Esophagus squamous epithelium (tissue), 5 donors: ENCODE results near the gene FERMT3. TPM values are rescaled to one million over a fixed set of nuclear protein-coding genes. Genes with fewer than 3 reads are reported as not detected.
"Not testable (repeated sequence)": the region's sequence is repeated elsewhere in the genome, so short reads cannot be mapped to it uniquely, and the experiment has no call there.

Experiments
- DNase-seq: peaks from one replicate; lab custom pipeline; 2025; lab: John Stamatoyannopoulos, UW
- H3K27ac ChIP-seq, 4 donors: fragments of 200-600 bp; sonication (generic); one replicate each; pipeline ENCODE4 v1.5.1; 2016 to 2019; ENCODE audit warnings: mild to moderate bottlenecking in 1 of 4
- H3K27me3 ChIP-seq, 4 donors: fragments of 200-600 bp; sonication (generic); 1 replicate in 3 of 4; 2 replicates in 1 of 4; pipeline versions ENCODE4 v1.5.1 to v1.6.0; 2017 to 2021; ENCODE audit warnings: antibody characterized with exemption in 1 of 4
- H3K36me3 ChIP-seq, 3 donors: fragments of 200-600 bp; sonication (generic); one replicate each; pipeline ENCODE4 v1.5.1; 2016 to 2019
- H3K4me1 ChIP-seq, 3 donors: fragments of 200-600 bp; sonication (generic); one replicate each; pipeline ENCODE4 v1.5.1; 2017 to 2019
- H3K4me3 ChIP-seq, 4 donors: fragments of 200-600 bp; sonication (generic); 1 replicate in 3 of 4; 2 replicates in 1 of 4; pipeline ENCODE4 v1.5.1; 2016 to 2019; ENCODE audit warnings: mild to moderate bottlenecking in 2 of 4, moderate library complexity in 1 of 4
- H3K9me3 ChIP-seq, 3 donors: fragments of 200-600 bp; sonication (generic); one replicate each; pipeline ENCODE4 v1.5.1; 2016 to 2019
- CTCF ChIP-seq, 6 experiments: fragments of 450-650 bp in 4 of 6; fragments of 200-600 bp in 2 of 6; sonication (generic) in 2 of 6; IDR thresholded peaks; one replicate each; pipeline ENCODE4 v1.5.1; 2016 to 2019; ENCODE audit warnings: antibody characterized with exemption in 6 of 6, mild to moderate bottlenecking in 4 of 6, moderate library complexity in 4 of 6
- POLR2A ChIP-seq, 4 donors: fragments of 450-650 bp; IDR thresholded peaks; one replicate each; pipeline ENCODE4 v1.6.1; 2017; ENCODE audit warnings: antibody characterized with exemption in 4 of 4, mild to moderate bottlenecking in 4 of 4, moderate library complexity in 3 of 4
- WGBS, 2 donors: methylation state at CpG; one replicate each; pipeline ENCODE4 v1.1.5; 2018; 5-methylcytosine and 5-hydroxymethylcytosine counted together
- intact Hi-C: fragments of 100-400 bp; cut with DNase I; formaldehyde crosslinking; loops from one replicate; pipeline ENCODE4 v1.15.0; 2022
- total RNA-seq, 4 donors: library from RNA; depleted of rRNA; stranded (reverse); fragments of >200 nt; gene quantifications; one replicate each; pipeline ENCODE4 v1.1.0, GENCODE V29; 2016
- donor health status: DM: yes; HTN: yes; CAD: no.

The FERMT3 gene
- total RNA-seq, 4 donors from 2014 or later, result 3.8 to 16.9 (median 10.6) TPM

GRCh38 chr11:64244107-64244506 is 37.6 kb downstream of the FERMT3 start:
- intact Hi-C loops, result no loop called here
- DNase-seq, result no peak
- Histone ChIP-seq H3K36me3 (peaks cover 0 to 28% (median 0%) of the 10 kb centered on the region in 3 donors), H3K27ac (peak overlapping the region in 3 of 4 donors; percentile 89 to 100 (median 95)), H3K9me3 (no peaks in the 10 kb centered on the region), H3K4me3 (no peak overlapping the region), H3K27me3 (no peaks in the 10 kb centered on the region), H3K4me1 (peaks cover 55 to 78% (median 62%) of the 10 kb centered on the region in 3 donors)
- WGBS, 2 donors, result 42 to 64% methylated on average over 3 to 4 of the region's 5 CpGs
- TF ChIP-seq POLR2A (IDR thresholded peaks at IDR 0.05) (no peak), CTCF (IDR thresholded peaks at IDR 0.05) (no peak)

- H3K4me3 ChIP-seq, result peak overlapping the region; percentile 46 to 88 (median 83)
- H3K36me3 ChIP-seq, result peaks cover 0 to 26% (median 0%) of the 10 kb centered on the region in 3 donors
- 40% methylated on average over 2 of the region's 6 CpGs; no CpG with 5 or more reads in 1 of the 2 donors for WGBS, 2 donors
- H3K27me3 ChIP-seq, result no peaks in the 10 kb centered on the region
- H3K4me1 ChIP-seq, result peaks cover 47 to 73% (median 57%) of the 10 kb centered on the region in 3 donors
- no peaks in the 10 kb centered on the region for H3K9me3 ChIP-seq
- DNase-seq, result no peak
- TF ChIP-seq POLR2A (IDR thresholded peaks at IDR 0.05), result no peak
- TF ChIP-seq CTCF (IDR thresholded peaks at IDR 0.05), result no peak
- peak overlapping the region; percentile 89 to 100 (median 92) for H3K27ac ChIP-seq
- intact Hi-C loops, result no loop called here
Observed at GRCh38 chr11:64244966-64245365, 38.4 kb downstream of the FERMT3 start.

- Histone ChIP-seq H3K4me1 (peaks cover 43 to 73% (median 54%) of the 10 kb centered on the region in 3 donors), H3K9me3 (no peaks in the 10 kb centered on the region), H3K4me3 (peak overlapping the region; percentile 46 to 88 (median 83)), H3K27ac (peak overlapping the region; percentile 89 to 100 (median 92)), H3K27me3 (no peaks in the 10 kb centered on the region), H3K36me3 (peaks cover 0 to 26% (median 0%) of the 10 kb centered on the region in 3 donors)
- TF ChIP-seq POLR2A (IDR thresholded peaks at IDR 0.05) (no peak), CTCF (IDR thresholded peaks at IDR 0.05) (no peak)
- no CpG with 5 or more reads among the region's 6 CpGs for WGBS, 2 donors
- intact Hi-C loops, result no loop called here
- no peak for DNase-seq
Observed at GRCh38 chr11:64245401-64245796, 38.9 kb downstream of the FERMT3 start.

- H3K9me3 ChIP-seq, result no peaks in the 10 kb centered on the region
- peaks cover 0 to 26% (median 0%) of the 10 kb centered on the region in 3 donors for H3K36me3 ChIP-seq
- H3K27me3 ChIP-seq, result no peaks in the 10 kb centered on the region
- H3K4me3 ChIP-seq, result peak overlapping the region; percentile 46 to 88 (median 83)
- intact Hi-C loops, result no loop called here
- 0 to 4% methylated on average over 17 to 27 of the region's 46 CpGs for WGBS, 2 donors
- peak overlapping the region; percentile 89 to 100 (median 92) for H3K27ac ChIP-seq
- peak in 2 of 4 donors; percentile 37 to 53 for TF ChIP-seq POLR2A (IDR thresholded peaks at IDR 0.05)
- no peak for TF ChIP-seq CTCF (IDR thresholded peaks at IDR 0.05)
- no peak for DNase-seq
- H3K4me1 ChIP-seq, result peaks cover 46 to 75% (median 57%) of the 10 kb centered on the region in 3 donors
Observed at GRCh38 chr11:64245797-64246620, 39.5 kb downstream of the FERMT3 start.

GRCh38 chr11:64246621-64246870 is 40.0 kb downstream of the FERMT3 start:
- H3K27me3 ChIP-seq, DNase-seq, intact Hi-C loops, H3K9me3 ChIP-seq: not testable (repeated sequence)
- Histone ChIP-seq H3K36me3 (peaks cover 0 to 26% (median 0%) of the 10 kb centered on the region in 3 donors), H3K4me1 (peaks cover 46 to 78% (median 59%) of the 10 kb centered on the region in 3 donors), H3K4me3 (peak overlapping the region; percentile 46 to 88 (median 83)), H3K27ac (peak overlapping the region; percentile 89 to 100 (median 92))
- no CpG with 5 or more reads among the region's 43 CpGs for WGBS, 2 donors
